Gastroesophageal sphincter (tissue), 4 donors: ENCODE data around the gene AMOTL1. TPM values are rescaled to one million over a fixed set of nuclear protein-coding genes. Genes with fewer than 3 reads are reported as not detected.
A peak's percentile ranks its signal among the peaks of the same experiment; 100 is the strongest.

Experiments
- ATAC-seq: fragments of 150-250 bp; one replicate; pipeline ENCODE4 v1.9.1; 2016; ENCODE audit warnings: mild to moderate bottlenecking, moderate library complexity
- H3K27ac ChIP-seq, 4 donors: fragments of 200-600 bp; sonication (generic) in 3 of 4; 1 replicate in 3 of 4; 2 replicates in 1 of 4; pipeline ENCODE4 v1.5.1; 2016 to 2019
- H3K27me3 ChIP-seq: fragments of 200-600 bp; sonication (generic); one replicate; pipeline ENCODE4 v1.5.1; 2019
- H3K36me3 ChIP-seq, 2 donors: fragments of 200-600 bp; sonication (generic); one replicate each; pipeline ENCODE4 v1.5.1; 2019; ENCODE audit warnings: control low read depth in 1 of 2
- H3K4me1 ChIP-seq, 3 donors: fragments of 200-600 bp; sonication (generic); 1 replicate in 2 of 3; 2 replicates in 1 of 3; pipeline ENCODE4 v1.5.1; 2016 to 2019; ENCODE audit warnings: control low read depth in 2 of 3
- H3K4me3 ChIP-seq, 2 donors: fragments of 200-600 bp; sonication (generic); one replicate each; pipeline ENCODE4 v1.5.1; 2019; ENCODE audit warnings: mild to moderate bottlenecking in 1 of 2, moderate library complexity in 1 of 2
- H3K9me3 ChIP-seq, 3 donors: fragments of 200-600 bp; sonication (generic); one replicate each; pipeline ENCODE4 v1.5.1; 2017 to 2019; ENCODE audit warnings: control low read depth in 2 of 3
- EP300 ChIP-seq: sonication (generic); formaldehyde crosslinking; IDR thresholded peaks from one replicate; pipeline ENCODE4 v1.6.1; 2017; ENCODE audit warnings: antibody characterized with exemption, mild to moderate bottlenecking
- POLR2A ChIP-seq, 2 donors: fragments of 450-650 bp; IDR thresholded peaks; one replicate each; pipeline ENCODE4 v1.6.1; 2017; ENCODE audit warnings: antibody characterized with exemption in 2 of 2, mild to moderate bottlenecking in 2 of 2, moderate library complexity in 1 of 2
- POLR2AphosphoS5 ChIP-seq: sonication (generic); formaldehyde crosslinking; IDR thresholded peaks from one replicate; pipeline ENCODE4 v1.6.1; 2017; ENCODE audit warnings: antibody characterized with exemption
- WGBS, 2 donors: methylation state at CpG; one replicate each; pipeline ENCODE4 v1.1.5; 2018; ENCODE audit warnings: low coverage in 1 of 2; 5-methylcytosine and 5-hydroxymethylcytosine counted together
- total RNA-seq, 4 donors: library from RNA; depleted of rRNA; stranded (reverse); fragments of >200 nt; gene quantifications; one replicate each; pipeline ENCODE4 v1.1.0, GENCODE V29; 2016
- TF ChIP-seq, protein P1 (sequence below), 4 experiments: fragments of 200-600 bp in 2 of 4; fragments of 450-650 bp in 2 of 4; sonication (generic) in 1 of 4; IDR thresholded peaks; one replicate each; pipeline ENCODE4 v1.5.1; 2017 to 2019; ENCODE audit warnings: antibody characterized with exemption in 4 of 4, mild to moderate bottlenecking in 2 of 4, moderate library complexity in 2 of 4

The AMOTL1 gene
- total RNA-seq, 4 donors from 2014 or later, result 136 to 215 (median 176) TPM

DNA sequence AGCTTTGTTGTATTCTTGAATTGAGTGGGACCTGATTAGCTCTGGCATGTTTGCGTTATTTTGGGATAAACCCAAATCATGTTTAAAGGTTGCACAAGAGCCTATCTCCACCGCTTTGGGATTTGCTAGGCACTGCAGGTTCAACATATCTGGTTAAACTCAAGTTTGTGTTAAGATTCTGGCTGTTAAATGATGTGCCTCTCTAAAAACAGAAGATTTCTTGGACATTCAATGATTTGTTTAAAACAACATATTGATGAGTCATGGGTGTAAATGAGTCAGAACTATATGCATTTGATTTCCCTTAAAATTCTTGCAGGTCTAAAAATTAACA, 67.4 kb downstream of the AMOTL1 start:
- H3K36me3 ChIP-seq, result peaks cover 0 to 43% of the 10 kb centered on the region in 2 donors

DNA sequence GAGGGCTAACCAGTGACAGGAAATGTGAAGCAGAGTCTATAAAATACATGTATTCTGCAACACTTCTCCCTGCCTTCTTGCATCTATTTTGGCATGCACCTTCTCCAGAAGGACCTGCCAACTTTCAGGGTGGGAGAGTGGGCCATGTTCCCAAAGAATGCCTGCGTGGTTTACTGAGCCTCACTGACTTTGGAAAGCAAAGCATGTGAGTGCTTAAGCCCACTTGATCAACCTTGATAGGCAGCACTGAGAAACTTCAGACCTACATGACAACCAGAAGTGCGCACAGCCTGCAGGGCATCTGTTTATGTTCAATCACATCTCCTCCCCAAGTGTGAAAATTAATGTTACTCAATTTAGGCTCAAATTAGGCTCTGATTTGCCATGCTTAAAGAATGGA, 69.2 kb downstream of the AMOTL1 start:
- no peak for ATAC-seq
- no peaks in the 10 kb centered on the region for H3K9me3 ChIP-seq
- peaks cover 0 to 26% of the 10 kb centered on the region in 2 donors for H3K36me3 ChIP-seq
- no peaks in the 10 kb centered on the region for H3K27me3 ChIP-seq
- H3K4me3 ChIP-seq, result no peak overlapping the region
- H3K4me1 ChIP-seq, result peaks cover 8 to 99% (median 37%) of the 10 kb centered on the region in 3 donors
- peak; percentile 25 for TF ChIP-seq POLR2AphosphoS5
- no peak for TF ChIP-seq EP300
- 51 to 75% methylated on average over 2 of the region's 2 CpGs for WGBS, 2 donors
- peak overlapping the region in 3 of 4 donors; percentile 23 to 73 (median 53) for H3K27ac ChIP-seq

More for the DNA sequence above, 67.4 kb downstream of the AMOTL1 start:
- no peaks in the 10 kb centered on the region for H3K27me3 ChIP-seq
- WGBS, 2 donors, result 45 to 46% methylated on average over 2 of the region's 2 CpGs
- TF ChIP-seq, protein P1, sequence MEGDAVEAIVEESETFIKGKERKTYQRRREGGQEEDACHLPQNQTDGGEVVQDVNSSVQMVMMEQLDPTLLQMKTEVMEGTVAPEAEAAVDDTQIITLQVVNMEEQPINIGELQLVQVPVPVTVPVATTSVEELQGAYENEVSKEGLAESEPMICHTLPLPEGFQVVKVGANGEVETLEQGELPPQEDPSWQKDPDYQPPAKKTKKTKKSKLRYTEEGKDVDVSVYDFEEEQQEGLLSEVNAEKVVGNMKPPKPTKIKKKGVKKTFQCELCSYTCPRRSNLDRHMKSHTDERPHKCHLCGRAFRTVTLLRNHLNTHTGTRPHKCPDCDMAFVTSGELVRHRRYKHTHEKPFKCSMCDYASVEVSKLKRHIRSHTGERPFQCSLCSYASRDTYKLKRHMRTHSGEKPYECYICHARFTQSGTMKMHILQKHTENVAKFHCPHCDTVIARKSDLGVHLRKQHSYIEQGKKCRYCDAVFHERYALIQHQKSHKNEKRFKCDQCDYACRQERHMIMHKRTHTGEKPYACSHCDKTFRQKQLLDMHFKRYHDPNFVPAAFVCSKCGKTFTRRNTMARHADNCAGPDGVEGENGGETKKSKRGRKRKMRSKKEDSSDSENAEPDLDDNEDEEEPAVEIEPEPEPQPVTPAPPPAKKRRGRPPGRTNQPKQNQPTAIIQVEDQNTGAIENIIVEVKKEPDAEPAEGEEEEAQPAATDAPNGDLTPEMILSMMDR (IDR thresholded peaks at IDR 0.05), result no peak
- TF ChIP-seq EP300, result no peak
- no peak for TF ChIP-seq POLR2AphosphoS5
- no peak for TF ChIP-seq POLR2A (IDR thresholded peaks at IDR 0.05)
- H3K4me1 ChIP-seq, result peaks cover 8 to 97% (median 39%) of the 10 kb centered on the region in 3 donors
- H3K27ac ChIP-seq, result peak overlapping the region; percentile 31 to 73 (median 67)
- H3K9me3 ChIP-seq, result no peaks in the 10 kb centered on the region
- H3K4me3 ChIP-seq, result no peak overlapping the region
- no peak for ATAC-seq

DNA sequence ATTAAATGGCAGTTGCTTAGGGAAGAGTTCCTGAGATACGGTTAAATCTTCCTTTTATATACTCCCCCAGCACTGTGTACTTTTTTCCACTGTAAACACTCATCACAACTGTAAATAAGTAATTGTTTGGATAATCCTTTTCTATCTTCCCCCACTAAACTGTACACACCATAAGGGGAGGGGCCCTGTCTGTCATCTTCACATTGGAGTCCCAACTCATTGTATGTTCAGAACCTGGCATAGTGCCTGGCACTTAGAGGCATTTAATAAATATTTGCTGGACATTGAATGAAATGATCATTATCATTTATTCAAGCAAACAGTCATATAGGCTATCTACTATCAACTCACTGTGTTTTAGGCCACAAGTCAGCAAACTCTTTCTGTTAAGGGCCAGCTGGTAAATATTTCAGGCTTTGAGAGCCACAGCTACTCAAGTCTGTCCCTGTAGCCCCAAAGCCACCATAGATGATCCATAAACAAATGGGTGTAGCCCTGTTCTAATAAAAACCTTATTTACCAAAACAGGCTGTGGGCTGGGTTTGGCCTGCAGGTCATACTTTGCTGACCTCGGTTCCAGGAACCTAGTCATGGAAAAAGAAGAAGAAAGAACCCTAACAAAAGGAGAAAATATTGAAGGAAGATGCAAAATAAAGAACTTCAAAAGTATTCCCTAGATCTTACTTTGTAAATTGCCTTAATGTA, 70.0 kb downstream of the AMOTL1 start:
- H3K27me3 ChIP-seq, result no peaks in the 10 kb centered on the region
- 65 to 86% methylated on average over 1 to 2 of the region's 2 CpGs for WGBS, 2 donors
- H3K4me1 ChIP-seq, result peaks cover 4 to 95% (median 30%) of the 10 kb centered on the region in 3 donors
- no peak for ATAC-seq
- H3K27ac ChIP-seq, result peak overlapping the region in 2 of 4 donors; percentile 53 to 73
- no peaks in the 10 kb centered on the region for H3K9me3 ChIP-seq
- H3K36me3 ChIP-seq, result peaks cover 0 to 18% of the 10 kb centered on the region in 2 donors
- TF ChIP-seq POLR2AphosphoS5, result no peak
- no peak overlapping the region for H3K4me3 ChIP-seq

DNA sequence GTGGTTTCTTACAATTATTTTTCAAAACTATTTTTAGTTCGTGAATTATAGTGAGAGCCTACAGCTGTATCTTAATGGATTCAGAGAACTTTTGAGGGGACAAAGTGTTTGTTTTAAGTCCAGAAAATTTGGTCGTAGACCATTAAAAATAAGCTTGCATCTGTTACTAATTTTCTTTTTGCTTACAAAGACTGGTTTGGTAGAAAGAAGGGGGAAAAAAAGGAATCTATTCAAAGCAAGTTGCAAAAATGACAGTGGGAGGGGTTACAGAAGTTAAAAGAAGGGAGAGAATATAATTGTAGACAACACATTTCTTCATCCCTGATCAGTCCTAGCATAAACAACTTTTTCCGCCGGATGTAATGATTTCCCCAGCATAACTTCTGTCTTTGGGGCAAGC, 72.1 kb downstream of the AMOTL1 start:
- no peak for ATAC-seq
- peaks cover 4 to 92% (median 22%) of the 10 kb centered on the region in 3 donors for H3K4me1 ChIP-seq
- WGBS, 2 donors, result 43 to 44% methylated on average over 3 to 4 of the region's 4 CpGs
- H3K4me3 ChIP-seq, result no peak overlapping the region
- peak overlapping the region in 2 of 4 donors; percentile 48 to 73 for H3K27ac ChIP-seq
- H3K27me3 ChIP-seq, result no peaks in the 10 kb centered on the region
- TF ChIP-seq, protein P1 (IDR thresholded peaks at IDR 0.05), result no peak
- TF ChIP-seq EP300 (no peak), POLR2AphosphoS5 (no peak), POLR2A (IDR thresholded peaks at IDR 0.05) (no peak)
- H3K36me3 ChIP-seq, result peaks cover 0 to 15% of the 10 kb centered on the region in 2 donors
- H3K9me3 ChIP-seq, result no peaks in the 10 kb centered on the region

DNA sequence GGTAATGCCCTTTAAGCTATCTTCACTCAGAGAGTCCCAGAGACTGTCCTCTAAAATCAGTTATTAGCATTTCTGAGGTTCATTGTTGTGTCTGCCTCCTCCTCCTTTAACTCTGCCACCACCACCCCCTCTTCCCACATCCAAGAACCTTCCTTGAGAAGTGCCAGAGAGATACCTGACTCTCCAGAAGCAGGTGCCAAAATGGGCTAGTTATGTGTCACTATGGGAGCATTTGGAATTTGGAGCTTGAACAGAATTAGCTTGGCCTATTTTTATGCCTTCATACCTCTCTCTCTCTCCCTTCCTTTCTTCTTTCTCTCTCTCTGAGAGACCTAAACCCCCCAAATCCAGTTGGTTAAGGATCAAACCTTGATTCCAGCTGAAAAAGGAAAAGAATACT, 75.9 kb downstream of the AMOTL1 start:
- ATAC-seq, result no peak
- Histone ChIP-seq H3K36me3 (peaks cover 0 to 16% of the 10 kb centered on the region in 2 donors), H3K4me3 (no peak overlapping the region), H3K4me1 (peaks cover 0 to 94% (median 24%) of the 10 kb centered on the region in 3 donors), H3K27me3 (no peaks in the 10 kb centered on the region), H3K27ac (peak overlapping the region; percentile 70 to 77 (median 76)), H3K9me3 (no peaks in the 10 kb centered on the region)
- TF ChIP-seq POLR2AphosphoS5 (no peak), POLR2A (IDR thresholded peaks at IDR 0.05) (no peak), EP300 (no peak)

DNA sequence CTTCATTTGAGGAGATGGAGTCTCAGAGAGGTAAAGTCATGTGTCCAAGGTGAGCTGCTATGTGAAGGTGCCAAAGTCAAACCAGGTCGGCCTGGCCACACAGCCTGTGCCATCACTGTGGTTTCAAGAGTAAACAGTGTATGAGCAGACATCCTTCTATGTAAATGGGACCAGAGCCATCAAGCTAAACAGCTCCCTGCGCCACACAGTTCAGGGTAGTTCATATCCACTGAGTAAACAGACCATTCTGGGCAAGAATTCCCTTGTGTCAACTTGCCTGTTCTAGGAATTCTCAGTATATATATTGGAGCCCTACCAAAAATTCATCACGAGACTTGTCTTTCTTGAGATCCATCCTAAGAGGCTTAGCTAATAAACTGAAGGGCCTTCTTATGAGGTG, 77.5 kb downstream of the AMOTL1 start:
- Histone ChIP-seq H3K4me1 (peaks cover 0 to 94% (median 29%) of the 10 kb centered on the region in 3 donors), H3K4me3 (no peak overlapping the region), H3K9me3 (no peaks in the 10 kb centered on the region), H3K27ac (peak overlapping the region; percentile 70 to 77 (median 76)), H3K27me3 (no peaks in the 10 kb centered on the region), H3K36me3 (peaks cover 0 to 17% of the 10 kb centered on the region in 2 donors)
- peak; percentile 84 for ATAC-seq
- 30 to 34% methylated on average over 2 of the region's 3 CpGs for WGBS, 2 donors
- TF ChIP-seq POLR2AphosphoS5 (peak; percentile 80), POLR2A (IDR thresholded peaks at IDR 0.05) (no peak)

DNA sequence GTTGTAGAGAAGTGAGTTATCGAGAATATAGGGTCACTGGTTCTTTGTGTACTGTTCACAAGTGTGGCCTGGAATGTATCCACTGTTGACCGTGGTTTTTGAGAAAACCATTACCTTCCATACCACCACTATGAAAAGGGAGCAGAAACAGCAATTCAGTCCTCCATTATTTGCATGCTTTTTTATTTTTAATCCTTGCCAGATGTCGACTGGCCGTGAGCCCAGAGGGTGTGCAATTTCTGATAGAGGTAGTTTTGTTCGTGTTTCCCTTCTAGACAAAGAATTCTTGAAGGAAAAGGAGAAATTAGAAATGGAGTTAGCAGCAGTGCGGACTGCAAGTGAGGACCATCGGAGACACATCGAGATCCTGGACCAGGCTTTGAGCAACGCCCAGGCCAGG, 81.7 kb downstream of the AMOTL1 start:
- 35 to 67% methylated on average over 5 to 6 of the region's 9 CpGs for WGBS, 2 donors
- Histone ChIP-seq H3K27me3 (no peaks in the 10 kb centered on the region), H3K27ac (peak overlapping the region in 2 of 4 donors; percentile 32 to 70), H3K4me3 (no peak overlapping the region), H3K4me1 (peaks cover 0 to 84% (median 28%) of the 10 kb centered on the region in 3 donors), H3K36me3 (peaks cover 0 to 53% of the 10 kb centered on the region in 2 donors), H3K9me3 (no peaks in the 10 kb centered on the region)
- no peak for TF ChIP-seq POLR2AphosphoS5
- TF ChIP-seq, protein P1 (IDR thresholded peaks at IDR 0.05), result no peak
- TF ChIP-seq EP300, result no peak
- TF ChIP-seq POLR2A (IDR thresholded peaks at IDR 0.05), result no peak
- ATAC-seq, result no peak
